Esophagus (tissue), 2 donors: ENCODE measurements around the gene BRD4. TPM values are rescaled to one million over a fixed set of nuclear protein-coding genes. Genes with fewer than 3 reads are reported as not detected.

Source experiments
- H3K27ac ChIP-seq, 2 donors: one replicate each; pipeline ENCODE4 v1.5.1; 2013; ENCODE audit warnings: low read depth in 2 of 2, mild to moderate bottlenecking in 2 of 2, inconsistent platforms in 1 of 2, low read length in 1 of 2, moderate library complexity in 1 of 2
- H3K27me3 ChIP-seq, 2 donors: one replicate each; pipeline ENCODE4 v1.6.1; 2013; ENCODE audit warnings: low read length in 2 of 2, control low read depth in 1 of 2, mild to moderate bottlenecking in 1 of 2; ENCODE audit not compliant: insufficient read depth in 2 of 2, control insufficient read depth in 1 of 2
- H3K36me3 ChIP-seq, 2 donors: one replicate each; pipeline ENCODE4 v1.6.1; 2013; ENCODE audit warnings: low read length in 1 of 2; ENCODE audit not compliant: control insufficient read depth in 2 of 2, insufficient read depth in 2 of 2
- H3K4me1 ChIP-seq, 2 donors: one replicate each; pipeline ENCODE4 v1.6.1; 2013; ENCODE audit warnings: low read length in 1 of 2; ENCODE audit not compliant: control insufficient read depth in 2 of 2, insufficient read depth in 2 of 2
- H3K4me3 ChIP-seq, 2 donors: one replicate each; pipeline ENCODE4 v1.5.1; 2013; ENCODE audit warnings: low read length in 2 of 2, mild to moderate bottlenecking in 2 of 2, low read depth in 1 of 2, moderate library complexity in 1 of 2
- H3K9me3 ChIP-seq, 2 donors: one replicate each; pipeline ENCODE4 v1.6.1; 2013; ENCODE audit warnings: mild to moderate bottlenecking in 2 of 2, low read depth in 1 of 2, low read length in 1 of 2, moderate library complexity in 1 of 2; ENCODE audit not compliant: control insufficient read depth in 2 of 2, insufficient read depth in 1 of 2
- WGBS, 2 donors: extraction: QIAGEN DNeasy Blood & Tissue Kit; methylation state at CpG; one replicate each; pipeline ENCODE4 v1.1.7; 2013; 5-methylcytosine and 5-hydroxymethylcytosine counted together
- polyA plus RNA-seq, 2 donors: library from polyadenylated mRNA; stranded (reverse); fragments of 200-250 nt; gene quantifications; one replicate each; pipeline ENCODE4 v1.2.3, GENCODE V29; 2013
- donor health status: healthy with polysubstance abuse.
- donor health status: Bipolar disorder and iron deficiency.

BRD4 gene
- polyA plus RNA-seq, 2 donors: 13.9 to 27.4 TPM

DNA sequence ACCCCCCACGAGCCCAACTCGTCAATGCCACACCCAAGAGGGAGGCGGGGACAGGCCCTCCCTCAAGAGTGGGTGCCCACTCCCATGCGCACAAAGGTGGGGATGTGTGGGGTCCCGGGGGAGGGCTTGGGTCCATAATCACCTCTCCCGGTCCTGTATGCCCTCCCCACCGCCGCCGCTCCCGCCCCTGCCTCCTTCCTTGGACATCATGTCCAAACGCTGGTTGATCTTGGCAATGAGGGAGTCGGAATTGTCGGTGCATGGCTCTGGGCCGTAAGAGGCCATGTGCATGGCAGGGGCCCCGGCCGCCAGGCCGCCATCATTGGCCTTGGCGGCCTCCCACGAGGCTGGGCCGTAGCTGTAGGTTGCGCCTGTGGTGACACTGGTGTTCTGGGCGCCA lies 41.3 kb upstream of the BRD4 start:
- Histone ChIP-seq H3K36me3 (peaks cover 10 to 45% of the 10 kb centered on the region in 2 donors), H3K4me3 (no peak overlapping the region), H3K9me3 (no peaks in the 10 kb centered on the region), H3K27me3 (no peaks in the 10 kb centered on the region), H3K27ac (no peak overlapping the region), H3K4me1 (peaks cover 9 to 13% of the 10 kb centered on the region in 2 donors)
- WGBS, 2 donors: 88 to 91% methylated on average over 22 of the region's 22 CpGs

DNA sequence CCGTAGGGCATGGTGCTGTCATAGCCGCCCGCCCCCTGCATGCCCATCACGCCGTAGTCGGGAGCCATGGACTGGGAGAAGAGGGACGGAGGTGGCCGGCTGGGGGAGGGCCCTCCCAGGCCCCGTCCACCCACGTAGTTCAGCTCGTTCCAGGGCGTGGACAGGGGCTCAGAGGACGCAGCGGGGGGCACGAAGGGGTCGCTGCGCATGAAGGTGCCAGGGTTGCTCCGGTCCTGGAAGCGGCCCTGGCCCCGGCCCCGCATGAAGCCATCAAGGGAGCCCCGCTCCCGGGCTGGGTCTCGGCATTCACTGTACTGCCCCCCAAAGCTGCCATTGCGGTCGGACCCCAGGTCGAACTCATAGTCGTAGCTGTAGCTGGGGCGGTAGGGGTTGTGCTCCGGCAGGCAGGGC lies 40.6 kb upstream of the BRD4 start:
- WGBS, 2 donors: 94 to 95% methylated on average over 27 to 30 of the region's 30 CpGs
- Histone ChIP-seq H3K36me3 (peaks cover 10 to 53% of the 10 kb centered on the region in 2 donors), H3K4me3 (no peak overlapping the region)

DNA sequence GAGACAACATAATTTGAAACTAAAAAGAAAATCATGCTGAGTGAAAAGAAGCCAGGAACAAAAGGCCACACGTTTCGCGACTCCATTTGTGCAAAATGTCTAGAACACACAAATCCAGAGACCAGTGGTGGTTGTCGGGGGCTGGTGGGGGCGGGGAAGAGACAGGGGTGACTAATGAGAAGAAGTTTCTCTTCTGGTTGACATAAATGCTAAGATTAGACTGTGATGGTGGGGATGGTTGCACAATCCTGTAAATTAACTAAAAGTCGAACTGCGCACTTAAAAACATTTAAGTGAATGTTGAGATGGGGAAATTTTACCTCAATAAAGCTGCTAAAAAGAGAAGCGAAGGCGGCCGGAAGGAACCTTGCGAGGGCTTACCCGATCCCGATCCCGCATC lies 40.1 kb upstream of the BRD4 start:
- Histone ChIP-seq H3K9me3 (no peaks in the 10 kb centered on the region), H3K36me3 (peaks cover 10 to 57% of the 10 kb centered on the region in 2 donors), H3K27ac (no peak overlapping the region), H3K27me3 (no peaks in the 10 kb centered on the region), H3K4me3 (no peak overlapping the region), H3K4me1 (peaks cover 5 to 13% of the 10 kb centered on the region in 2 donors)
- 93% methylated on average over 14 of the region's 14 CpGs for whole genome bisulfite sequencing, 2 donors

More for the DNA sequence above, 40.6 kb upstream of the BRD4 start:
- Histone ChIP-seq H3K27me3 (no peaks in the 10 kb centered on the region), H3K27ac (no peak overlapping the region), H3K4me1 (peaks cover 9 to 13% of the 10 kb centered on the region in 2 donors), H3K9me3 (no peaks in the 10 kb centered on the region)

GRCh38 chr19:15371786-15372380 lies 39.5 kb upstream of the BRD4 start:
- 88 to 90% methylated on average over 17 of the region's 17 CpGs for WGBS, 2 donors
- H3K36me3 ChIP-seq: peaks cover 10 to 57% of the 10 kb centered on the region in 2 donors

DNA sequence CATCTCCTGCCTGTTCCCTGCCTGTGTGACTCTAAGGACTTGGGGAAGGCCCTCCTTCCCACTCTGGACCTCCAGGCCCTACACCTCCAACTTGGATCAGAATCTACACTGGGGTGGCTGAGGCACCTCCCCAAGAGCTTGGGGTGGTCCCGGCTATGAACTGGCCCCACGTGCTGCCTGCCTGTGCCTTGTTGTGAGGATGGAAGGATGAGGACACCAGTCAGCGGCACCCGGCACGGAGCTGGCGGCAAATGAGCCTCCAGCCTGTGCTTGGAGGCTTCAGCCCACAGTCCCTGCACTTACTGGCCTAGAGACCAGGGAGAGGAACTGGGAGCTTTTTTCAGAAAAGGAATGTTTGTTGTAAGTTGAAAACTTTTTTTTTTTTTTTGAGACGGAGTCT lies 38.8 kb upstream of the BRD4 start:
- peaks cover 2 to 6% of the 10 kb centered on the region in 2 donors for H3K4me1 ChIP-seq
- H3K36me3 ChIP-seq: peaks cover 10 to 57% of the 10 kb centered on the region in 2 donors
- 96 to 97% methylated on average over 7 of the region's 7 CpGs for WGBS, 2 donors
- no peak overlapping the region for H3K27ac ChIP-seq
- no peaks in the 10 kb centered on the region for H3K27me3 ChIP-seq
- H3K9me3 ChIP-seq: no peaks in the 10 kb centered on the region
- H3K4me3 ChIP-seq: no peak overlapping the region

More at GRCh38 chr19:15371786-15372380, 39.5 kb upstream of the BRD4 start:
- Histone ChIP-seq H3K4me1 (peaks cover 2 to 8% of the 10 kb centered on the region in 2 donors), H3K4me3 (no peak overlapping the region), H3K27ac (no peak overlapping the region), H3K27me3 (no peaks in the 10 kb centered on the region), H3K9me3 (no peaks in the 10 kb centered on the region)

GRCh38 chr19:15369594-15369891 lies 37.2 kb upstream of the BRD4 start:
- Histone ChIP-seq H3K27me3 (no peaks in the 10 kb centered on the region), H3K27ac (no peak overlapping the region), H3K4me3 (no peak overlapping the region), H3K9me3 (no peaks in the 10 kb centered on the region), H3K36me3 (peaks cover 19 to 64% of the 10 kb centered on the region in 2 donors), H3K4me1 (peaks cover 0 to 4% of the 10 kb centered on the region in 2 donors)
- WGBS, 2 donors: 95 to 96% methylated on average over 9 of the region's 9 CpGs

DNA sequence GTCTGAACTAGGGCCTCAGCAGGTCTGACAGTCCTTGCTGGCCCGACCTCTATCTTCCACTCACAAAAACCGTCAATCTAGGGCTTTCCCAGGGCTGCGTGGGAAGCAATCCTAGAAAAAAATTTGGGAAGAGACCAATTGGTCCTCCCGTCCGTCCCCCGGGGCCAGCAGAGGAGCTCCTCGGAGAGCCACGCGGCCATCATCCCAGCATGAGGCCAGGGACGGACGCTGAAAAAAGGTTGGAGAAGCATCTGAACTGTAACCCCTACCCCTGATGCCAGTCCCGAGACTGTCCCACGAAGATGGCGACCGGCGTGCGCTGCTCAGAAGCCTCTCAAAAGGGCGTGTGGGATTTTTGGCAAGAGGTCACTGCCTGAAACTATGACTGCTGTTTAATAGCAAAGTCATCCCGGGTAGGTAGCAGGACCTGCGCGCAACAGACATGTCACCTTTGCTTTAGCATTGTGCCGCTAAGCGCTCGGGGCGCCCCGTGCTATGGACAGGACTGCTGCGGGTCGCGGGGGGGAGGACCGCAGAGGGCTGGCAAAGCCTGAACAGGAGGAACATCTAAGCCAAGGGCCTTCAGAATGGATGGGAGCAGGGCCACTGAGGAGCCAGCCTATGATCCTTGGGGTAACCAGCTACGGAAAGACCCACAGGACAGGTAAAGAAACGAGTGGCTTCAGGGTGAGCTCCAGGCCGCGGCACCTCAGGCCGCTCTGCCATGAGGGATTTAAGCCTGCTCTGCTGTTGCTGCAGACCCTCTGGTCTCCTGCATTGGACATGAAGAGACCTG lies 36.7 kb upstream of the BRD4 start:
- Histone ChIP-seq H3K27ac (no peak overlapping the region), H3K4me1 (no peaks in the 10 kb centered on the region), H3K4me3 (no peak overlapping the region), H3K27me3 (no peaks in the 10 kb centered on the region), H3K36me3 (peaks cover 18 to 62% of the 10 kb centered on the region in 2 donors), H3K9me3 (no peaks in the 10 kb centered on the region)
- 94% methylated on average over 35 of the region's 35 CpGs for WGBS, 2 donors

DNA sequence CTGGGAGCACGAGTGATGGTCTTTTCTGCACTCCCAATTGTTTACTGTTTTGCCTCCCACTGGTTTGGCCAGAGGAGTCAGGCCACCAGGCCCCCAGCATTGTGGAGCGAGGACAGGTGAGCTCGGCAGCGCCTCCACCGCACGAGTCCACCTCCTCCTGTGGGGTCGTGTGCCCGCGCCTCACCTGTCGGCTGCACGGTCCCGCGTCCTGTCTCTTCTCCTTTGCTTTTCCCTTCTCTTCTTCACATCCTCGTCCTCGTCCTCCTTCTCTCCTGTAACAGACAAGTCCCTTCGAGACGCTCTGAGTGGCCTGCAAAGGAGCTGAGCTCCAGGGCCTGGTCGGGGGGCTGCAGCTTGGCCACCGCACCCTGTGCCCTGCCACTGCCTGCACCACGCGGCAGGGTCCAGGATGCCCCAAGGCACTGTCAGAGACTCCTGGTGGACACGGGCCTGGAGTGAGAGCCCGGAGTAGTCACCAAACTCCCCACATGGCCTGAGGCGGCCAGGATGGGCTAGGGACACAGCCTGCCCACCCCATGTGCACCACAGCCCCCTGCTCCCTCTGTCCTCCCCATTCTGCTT lies 35.8 kb upstream of the BRD4 start:
- H3K27ac ChIP-seq: no peak overlapping the region
- H3K27me3 ChIP-seq: no peaks in the 10 kb centered on the region
- no peaks in the 10 kb centered on the region for H3K4me1 ChIP-seq
- no peaks in the 10 kb centered on the region for H3K9me3 ChIP-seq
- no peak overlapping the region for H3K4me3 ChIP-seq
- 95 to 99% methylated on average over 24 of the region's 24 CpGs for WGBS, 2 donors
- H3K36me3 ChIP-seq: peaks cover 11 to 57% of the 10 kb centered on the region in 2 donors

DNA sequence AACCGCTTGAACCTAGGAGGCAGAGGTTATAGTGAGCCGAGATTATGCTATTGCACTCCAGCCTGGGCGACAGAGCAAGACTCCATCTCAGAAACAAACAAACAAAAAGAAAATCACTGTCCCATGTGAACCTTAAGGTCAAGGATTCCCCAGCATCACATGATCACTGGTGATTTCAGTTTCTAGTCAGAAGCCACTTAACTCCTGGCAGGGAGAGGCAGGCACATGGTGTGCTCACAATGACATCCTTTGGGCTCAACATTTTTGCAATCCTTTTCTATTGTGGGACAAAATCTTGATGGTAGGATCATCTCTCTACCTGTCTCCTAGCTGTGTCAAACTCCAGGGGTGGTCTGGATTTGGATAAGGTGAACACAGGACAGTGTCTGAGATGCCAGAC lies 35.1 kb upstream of the BRD4 start:
- H3K4me1 ChIP-seq: no peaks in the 10 kb centered on the region
- H3K9me3 ChIP-seq: no peaks in the 10 kb centered on the region
- no peaks in the 10 kb centered on the region for H3K27me3 ChIP-seq
- no peak overlapping the region for H3K27ac ChIP-seq
- 89 to 95% methylated on average over 3 of the region's 3 CpGs for WGBS, 2 donors
- H3K4me3 ChIP-seq: no peak overlapping the region
- peaks cover 9 to 52% of the 10 kb centered on the region in 2 donors for H3K36me3 ChIP-seq
